Measurements from ENCODE around the gene RGPD3.
"Not testable (repeated sequence)": the region's sequence is repeated elsewhere in the genome, so short reads cannot be mapped to it uniquely, and the experiment has no call there.

RGPD3 gene

DNA sequence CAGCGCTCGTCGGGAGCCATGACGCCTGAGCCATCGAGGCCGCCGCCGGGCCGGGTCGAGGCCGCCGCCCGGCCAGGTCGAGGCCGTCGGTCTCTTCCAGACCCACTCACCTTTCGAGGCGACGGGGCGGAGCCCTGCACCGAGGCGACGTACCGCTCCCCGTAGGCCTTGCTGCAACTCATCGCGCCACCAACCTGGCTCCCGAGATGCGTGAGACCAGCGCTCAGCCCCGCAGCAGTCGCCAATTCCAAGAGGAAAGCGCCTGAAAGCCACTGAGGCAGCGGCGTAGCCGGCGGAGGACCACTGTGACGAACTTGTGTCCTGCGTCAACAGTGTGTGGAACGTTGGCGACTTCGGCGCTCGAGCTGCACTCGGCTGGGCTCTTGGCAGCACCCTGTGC, at the start of gene RGPD3:
Gene RGPD3, minus strand, starts transcription at position 307 of the 400 bp plus-strand sequence. Its CDS starts 125 bp downstream, at position 182.
- DNase-seq = not testable (repeated sequence)

DNA sequence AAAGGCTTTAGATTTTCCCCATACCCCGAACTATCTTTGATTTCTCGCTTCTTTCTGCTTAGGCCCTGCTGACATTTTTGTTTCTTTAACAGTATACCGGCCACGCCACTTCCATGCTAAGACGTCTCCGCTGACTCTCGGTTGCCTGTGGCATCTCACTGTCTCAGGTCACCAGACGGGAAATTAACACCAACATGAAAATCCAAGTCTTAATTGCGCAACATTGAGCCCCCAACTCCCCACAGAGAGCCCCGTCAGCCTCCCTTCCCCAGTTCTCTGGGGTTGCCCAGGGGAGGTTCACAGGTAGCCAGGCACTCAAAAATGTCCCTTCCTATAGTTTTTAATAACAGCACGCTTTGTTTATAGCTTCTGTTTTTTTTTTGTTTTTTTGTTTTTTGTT, 49.1 kb upstream of the RGPD3 start:
- DNase-seq = no peak

DNA sequence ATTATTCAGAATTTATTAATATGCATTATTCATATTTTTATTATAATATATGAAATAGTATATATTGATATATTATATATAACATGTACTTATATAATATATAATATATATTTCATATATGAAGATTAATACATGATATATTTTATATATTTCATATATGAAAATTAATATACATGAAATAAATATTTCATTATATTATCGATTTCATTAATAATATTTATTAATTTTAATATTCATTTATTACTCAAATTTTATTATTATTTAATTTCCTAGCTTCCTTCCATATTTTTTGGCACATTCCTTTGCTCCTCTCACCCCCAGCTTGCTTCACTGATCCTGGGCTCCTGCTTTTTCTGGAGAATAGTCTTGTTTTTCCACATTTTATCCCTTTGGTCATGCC, 48.7 kb upstream of the RGPD3 start:
- DNase-seq = no peak

DNA sequence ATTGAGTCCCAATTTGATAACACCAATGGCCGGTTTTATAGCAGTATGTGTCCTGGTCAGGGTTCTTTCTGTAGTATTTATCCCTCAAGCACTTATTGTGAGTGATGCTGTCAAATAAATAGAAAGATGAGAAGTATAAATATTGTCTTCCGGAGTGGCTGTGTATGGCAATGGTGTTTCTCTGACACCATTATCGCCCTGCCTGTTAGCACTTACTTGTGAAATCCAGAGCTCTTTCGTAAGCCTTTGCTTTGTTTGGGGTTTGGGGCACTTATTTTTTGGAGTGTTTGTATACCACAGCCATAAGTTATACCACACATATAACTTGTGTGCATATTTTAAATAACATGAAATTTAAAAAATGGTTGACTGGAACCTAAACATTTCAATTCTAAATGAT, 48.2 kb upstream of the RGPD3 start:
- DNase-seq = no peak

DNA sequence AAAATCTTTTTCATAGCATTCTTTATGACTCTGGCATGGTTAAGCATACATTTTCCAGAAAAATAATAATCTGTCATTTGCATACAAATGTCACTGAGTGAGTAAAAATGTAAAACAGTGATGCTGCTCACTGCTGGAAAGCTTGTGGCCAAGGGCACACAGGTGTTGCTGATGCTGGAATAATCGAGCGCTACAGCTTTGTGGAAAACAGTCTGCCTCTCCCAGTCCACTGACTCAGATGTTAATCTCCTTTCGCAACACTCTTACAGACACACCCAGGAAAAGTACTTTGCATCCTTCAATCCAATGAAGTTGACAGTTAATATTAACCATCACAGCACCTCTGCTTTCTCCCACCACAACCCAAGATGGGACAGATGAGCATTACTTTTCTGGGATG, 46.6 kb upstream of the RGPD3 start:
- DNase-seq = not testable (repeated sequence)

DNA sequence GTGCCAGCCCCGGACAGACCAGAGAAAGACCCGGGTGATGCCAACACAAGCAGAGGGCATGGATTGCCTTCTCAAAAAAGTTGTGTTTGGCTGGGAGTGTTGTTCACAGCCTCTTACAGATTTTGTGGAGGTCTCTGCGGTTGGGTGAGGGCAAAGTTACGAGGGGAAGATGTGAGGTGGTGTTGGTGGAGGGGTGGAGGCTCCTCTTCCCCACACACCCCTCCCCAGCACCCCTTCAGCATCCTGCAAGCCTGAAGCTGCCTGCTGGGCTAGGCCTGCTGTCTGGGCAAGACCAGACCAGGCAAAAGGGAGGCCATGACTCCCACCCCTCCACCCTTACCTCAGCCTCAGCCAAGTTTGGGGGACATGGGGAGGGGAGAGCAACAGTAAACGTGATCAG, 45.2 kb upstream of the RGPD3 start:
- not testable (repeated sequence) for DNase-seq

DNA sequence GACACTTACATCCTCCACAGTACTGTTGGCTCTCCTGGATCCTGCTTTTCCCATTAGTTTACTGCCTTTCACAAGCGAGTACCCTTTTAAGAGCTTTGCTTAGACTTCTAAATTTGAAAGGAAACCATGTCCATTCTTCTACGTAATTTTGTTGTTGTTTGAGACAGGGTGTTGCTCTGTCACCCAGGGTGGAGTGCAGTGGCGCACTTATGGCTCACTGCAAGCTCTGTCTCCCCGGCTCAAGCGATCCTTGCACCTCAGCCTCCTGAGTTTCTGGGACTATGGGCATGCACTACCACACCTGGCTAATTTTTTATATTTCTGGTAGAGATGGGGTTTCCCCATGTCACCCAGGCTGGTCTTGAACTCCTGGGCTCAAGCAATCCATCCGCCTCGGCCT, 43.7 kb upstream of the RGPD3 start:
- DNase-seq = not testable (repeated sequence)

DNA sequence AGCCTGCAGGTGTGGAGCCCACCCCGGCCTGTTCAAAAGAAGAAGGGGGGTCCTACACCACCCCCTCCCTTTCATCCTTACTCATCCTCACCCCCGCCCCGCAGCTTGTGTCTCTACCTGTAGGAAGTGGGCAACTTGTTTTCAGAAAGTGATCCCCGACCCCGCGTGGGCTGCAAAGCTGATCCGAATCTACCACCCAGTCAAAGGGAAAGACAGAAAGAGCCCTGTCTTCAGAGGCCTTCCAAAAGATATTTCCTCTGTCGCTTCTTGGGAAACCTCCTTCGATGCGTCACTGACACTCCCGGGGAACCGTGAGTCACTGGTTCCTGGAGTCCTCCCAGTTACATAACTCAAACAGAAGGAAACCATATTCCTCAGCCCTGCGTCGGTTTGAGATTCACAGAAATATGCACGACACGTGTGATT, 43.3 kb upstream of the RGPD3 start:
- peak; percentile 16 for DNase-seq

DNA sequence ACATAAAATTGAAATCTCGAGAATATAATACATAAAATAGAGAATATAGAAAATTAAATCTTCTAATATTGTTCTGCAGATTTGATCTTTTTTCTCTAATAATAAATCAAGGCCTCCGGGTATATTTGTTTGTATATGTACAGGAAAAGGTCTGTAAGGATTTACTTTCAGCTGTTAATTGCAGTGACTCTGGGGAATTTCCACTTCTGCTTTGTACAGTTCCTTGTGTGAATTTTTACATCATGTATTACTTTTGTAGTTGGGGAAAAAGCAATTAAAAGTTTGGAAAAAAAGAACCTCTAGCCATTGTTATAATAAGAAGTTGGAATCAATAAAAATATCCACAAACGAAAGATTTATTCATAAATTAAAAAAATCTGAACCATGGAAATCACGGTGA, 42.6 kb upstream of the RGPD3 start:
- DNase-seq = not testable (repeated sequence)

DNA sequence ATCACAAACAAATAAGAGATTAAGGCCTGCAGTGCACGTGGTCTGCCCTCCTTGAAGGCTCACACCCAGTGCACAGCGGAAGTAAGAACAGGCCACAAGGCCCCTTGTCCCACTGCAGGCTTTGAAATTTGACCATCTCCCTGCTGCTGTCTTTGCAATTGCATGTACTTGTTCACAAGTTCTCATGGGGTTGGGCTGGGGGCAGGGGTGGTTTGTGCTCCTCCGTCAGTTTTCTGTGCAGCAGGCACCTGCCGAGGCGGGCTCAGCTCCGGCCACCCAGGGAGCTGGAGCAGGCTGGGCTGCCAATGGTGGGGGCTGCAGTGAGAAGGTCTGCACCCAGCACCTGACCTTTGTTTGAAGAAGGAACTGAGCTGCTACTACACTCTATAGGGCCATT, 41.2 kb upstream of the RGPD3 start:
- DNase-seq = not testable (repeated sequence)

DNA sequence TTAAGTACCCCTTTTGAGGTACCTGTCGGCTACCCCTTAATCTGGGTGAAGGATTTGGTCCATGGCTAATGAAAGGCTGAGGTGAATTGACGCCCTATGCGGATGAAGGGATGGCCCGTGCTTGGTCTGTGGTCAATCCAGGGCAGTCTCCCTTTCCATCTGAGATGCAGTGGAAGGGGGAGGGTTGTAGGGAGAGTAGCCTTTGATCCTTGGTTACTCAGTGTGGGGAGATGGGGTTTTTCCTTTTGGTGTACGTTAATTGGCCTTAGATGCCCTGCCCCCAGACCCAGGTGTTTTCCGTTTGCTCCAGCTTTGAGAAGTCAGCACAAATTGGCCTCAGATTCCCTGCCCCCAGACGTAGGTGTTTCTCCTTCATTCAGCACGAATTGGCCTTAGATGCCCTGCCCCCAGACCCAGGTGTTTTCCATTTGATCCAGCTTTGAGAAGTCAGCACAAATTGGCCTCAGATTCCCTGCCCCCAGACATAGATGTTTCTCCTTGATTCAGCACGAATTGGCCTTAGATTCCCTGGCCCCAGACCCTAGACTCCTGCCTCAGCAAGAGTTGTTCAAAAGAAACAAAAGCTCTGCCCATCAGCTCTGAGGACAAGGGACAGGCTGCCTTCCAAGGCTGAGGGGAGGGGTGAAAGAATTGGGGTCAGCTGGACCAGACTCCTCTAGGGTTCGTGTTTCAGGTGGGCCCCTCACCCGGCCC, 40.6 kb upstream of the RGPD3 start:
- not testable (repeated sequence) for DNase-seq

DNA sequence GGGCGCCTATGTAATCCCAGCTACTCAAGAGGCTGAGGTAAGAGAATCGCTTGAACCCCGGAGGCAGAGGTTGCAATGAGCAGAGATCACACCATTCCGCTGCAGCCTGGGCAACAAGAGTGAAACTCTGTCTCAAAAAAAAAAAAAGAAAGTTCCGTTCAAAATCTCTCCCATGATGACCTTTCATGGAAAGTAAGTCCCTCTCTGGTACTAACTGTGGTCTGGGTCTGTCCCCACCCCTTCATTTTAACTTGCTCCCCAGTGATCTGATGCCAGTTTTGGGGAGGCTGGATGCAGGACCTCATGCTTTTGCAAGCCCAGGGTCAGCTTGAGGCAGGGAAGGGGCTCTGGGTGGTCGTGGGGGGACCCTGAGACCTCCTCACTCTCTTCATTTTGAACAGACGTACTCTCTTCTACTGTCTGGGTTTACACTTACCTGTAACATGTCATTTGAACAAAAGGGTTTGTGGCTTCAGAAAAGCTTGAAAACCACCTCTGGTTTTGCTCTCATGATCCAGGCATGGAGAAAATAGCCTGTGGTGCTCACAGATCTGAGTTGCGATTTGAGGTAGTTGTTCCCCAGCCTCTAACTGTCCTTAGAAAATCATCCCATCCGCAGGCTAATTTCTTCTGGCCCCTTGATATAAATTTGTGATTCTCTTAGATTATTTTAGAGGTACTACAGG, 37.9 kb upstream of the RGPD3 start:
- DNase-seq = not testable (repeated sequence)

DNA sequence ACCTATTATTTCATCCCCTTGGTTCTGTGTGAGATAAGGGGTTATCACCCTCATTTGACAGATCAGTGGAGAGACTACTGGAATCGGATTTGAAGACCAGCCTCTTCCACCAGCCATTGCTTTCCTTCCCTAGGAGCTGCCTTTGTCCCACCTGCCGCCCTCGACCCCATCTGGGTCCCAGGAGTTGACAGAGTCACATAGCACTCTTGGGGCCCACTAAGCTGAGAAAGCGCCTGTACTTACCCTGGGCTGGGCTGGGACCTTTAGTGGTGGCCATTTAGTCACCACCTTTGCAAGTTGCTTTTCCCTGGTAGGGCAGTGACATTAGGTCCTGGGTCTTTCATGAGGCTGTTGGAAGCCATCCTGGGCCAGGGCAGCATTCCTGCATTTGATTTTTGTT, 36.6 kb upstream of the RGPD3 start:
- DNase-seq = not testable (repeated sequence)

DNA sequence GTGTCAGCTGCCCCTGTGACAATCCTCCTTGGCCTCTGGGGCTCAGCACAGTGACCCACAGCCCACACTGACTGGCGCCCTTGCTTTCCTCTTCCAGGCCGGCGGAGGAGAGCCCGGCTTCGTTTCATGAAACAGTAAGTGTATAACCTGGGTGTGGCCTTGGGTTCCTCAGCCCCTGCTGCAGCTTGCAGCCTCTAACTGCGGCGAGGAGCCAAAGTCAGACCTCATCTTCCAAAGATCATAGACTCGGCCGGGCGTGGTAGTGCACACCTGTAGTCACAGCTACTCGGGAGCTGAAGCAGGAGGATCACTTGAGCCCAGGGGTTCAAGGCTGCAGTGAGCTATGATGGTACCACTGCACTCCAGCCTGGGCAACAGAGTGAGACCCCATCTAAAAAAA, 36.0 kb upstream of the RGPD3 start:
- not testable (repeated sequence) for DNase-seq

DNA sequence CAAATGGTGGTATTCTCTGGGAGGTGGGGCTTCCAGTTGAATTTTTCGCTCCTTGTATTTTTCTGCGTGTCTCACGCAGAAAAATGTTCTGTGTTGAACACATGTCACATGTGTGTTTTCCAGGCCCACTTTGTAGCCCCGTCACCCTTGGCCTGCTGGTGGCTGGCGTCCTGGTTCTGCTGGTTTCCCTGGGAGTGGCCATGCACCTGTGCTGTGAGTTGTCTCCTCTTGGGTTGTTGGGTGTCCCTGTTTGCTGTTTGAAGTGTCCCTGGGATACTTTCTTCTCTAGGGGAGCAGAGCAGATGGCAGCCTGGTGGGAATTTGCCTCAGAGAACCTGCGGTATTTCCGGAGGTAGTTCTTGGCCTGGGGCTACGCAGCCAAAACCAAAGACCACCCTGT, 34.1 kb upstream of the RGPD3 start:
- not testable (repeated sequence) for DNase-seq

DNA sequence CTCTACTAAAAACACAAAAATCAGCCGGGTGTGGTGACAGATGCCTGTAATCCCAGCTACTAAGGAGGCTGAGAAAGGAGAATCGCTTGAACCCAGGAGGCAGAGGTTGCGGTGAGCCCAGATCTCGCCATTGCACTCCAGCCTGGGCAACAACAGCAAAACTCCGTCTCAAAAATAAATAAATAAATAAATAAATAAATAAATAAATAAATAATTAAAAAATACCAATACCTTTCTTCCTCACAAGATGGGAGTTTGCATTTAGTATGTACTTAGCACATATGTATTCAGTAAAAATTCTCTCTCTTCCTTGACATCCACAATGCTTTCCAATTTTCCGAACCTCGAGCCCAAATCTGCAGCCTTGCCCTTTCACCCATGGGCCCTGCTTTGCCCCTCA, 32.1 kb upstream of the RGPD3 start:
- not testable (repeated sequence) for DNase-seq

DNA sequence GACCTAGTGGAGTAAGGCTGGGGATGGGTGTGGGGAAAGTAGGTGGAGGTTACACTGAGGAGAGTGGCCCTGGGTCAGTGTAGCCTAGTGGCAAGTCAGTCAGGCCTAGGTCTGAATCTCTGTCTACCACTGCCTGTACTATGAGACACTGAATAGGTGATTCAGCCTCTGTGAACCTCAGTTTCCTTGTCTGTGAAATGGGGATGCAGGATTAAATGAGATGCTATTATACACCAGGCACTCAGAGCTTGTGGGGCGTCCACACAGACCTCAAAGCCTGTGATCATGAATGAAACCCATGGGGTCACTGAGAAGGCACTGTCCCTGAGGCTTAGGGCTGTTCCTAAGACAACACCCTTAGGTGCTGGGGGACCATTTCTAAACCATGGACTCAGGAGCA, 30.3 kb upstream of the RGPD3 start:
- DNase-seq = not testable (repeated sequence)

DNA sequence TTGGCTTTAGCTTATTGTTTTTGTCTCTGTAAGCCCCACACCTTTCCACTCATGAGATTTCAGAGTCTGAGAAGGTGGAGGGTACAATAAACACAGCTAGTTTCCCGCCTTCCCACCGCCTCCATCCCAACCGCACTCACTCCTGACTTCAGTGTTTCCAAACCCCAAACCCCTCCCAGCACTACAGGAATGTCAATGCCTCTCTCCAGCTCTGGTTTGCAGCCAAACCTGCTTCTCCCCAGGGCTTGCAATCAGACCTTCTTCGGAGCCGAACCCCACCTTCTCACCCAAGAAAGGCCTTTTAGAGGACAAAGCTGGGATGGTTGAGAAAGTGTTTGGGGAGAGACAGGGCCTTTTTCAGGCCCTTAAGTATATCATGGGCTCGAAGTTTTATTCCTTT, 24.7 kb upstream of the RGPD3 start:
- DNase-seq = not testable (repeated sequence)

DNA sequence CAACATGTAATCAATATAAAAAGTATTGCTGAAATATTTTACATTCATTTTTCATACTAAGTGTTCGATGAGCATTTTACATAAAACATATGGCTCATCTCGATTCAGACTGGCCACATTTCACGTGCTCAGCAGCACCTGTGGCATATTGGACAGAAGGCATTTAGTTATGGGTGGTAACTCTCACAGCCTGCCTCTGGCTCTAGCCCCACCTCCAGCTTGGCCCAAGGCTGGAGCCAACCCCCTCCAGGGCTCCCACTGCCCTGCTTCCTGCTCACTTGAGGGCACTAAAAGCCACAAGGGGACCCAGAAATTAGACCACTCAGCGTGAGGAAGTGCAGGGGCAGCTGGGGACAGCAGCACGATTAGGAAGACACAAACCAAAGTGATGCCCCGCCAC, 24.2 kb upstream of the RGPD3 start:
- not testable (repeated sequence) for DNase-seq

DNA sequence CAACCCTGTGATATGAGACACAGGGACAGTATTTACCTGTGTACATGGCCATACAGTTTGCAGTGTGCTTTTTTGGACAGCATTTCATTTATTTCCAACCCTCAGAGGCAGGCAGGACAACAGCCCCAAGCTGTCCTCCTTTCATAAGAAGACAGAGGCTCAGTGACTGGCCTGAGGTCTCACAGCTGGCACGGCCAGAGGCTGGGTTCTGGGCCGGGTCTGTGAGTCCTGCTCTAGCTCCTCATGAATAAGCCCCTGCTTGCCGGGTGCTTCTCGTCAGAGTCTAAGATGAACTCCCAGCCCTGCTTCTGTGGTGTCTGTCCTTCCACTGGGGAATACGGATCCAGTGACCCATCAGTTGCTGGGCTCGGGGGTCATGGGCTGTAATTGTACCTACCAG, 21.5 kb upstream of the RGPD3 start:
- DNase-seq = not testable (repeated sequence)

DNA sequence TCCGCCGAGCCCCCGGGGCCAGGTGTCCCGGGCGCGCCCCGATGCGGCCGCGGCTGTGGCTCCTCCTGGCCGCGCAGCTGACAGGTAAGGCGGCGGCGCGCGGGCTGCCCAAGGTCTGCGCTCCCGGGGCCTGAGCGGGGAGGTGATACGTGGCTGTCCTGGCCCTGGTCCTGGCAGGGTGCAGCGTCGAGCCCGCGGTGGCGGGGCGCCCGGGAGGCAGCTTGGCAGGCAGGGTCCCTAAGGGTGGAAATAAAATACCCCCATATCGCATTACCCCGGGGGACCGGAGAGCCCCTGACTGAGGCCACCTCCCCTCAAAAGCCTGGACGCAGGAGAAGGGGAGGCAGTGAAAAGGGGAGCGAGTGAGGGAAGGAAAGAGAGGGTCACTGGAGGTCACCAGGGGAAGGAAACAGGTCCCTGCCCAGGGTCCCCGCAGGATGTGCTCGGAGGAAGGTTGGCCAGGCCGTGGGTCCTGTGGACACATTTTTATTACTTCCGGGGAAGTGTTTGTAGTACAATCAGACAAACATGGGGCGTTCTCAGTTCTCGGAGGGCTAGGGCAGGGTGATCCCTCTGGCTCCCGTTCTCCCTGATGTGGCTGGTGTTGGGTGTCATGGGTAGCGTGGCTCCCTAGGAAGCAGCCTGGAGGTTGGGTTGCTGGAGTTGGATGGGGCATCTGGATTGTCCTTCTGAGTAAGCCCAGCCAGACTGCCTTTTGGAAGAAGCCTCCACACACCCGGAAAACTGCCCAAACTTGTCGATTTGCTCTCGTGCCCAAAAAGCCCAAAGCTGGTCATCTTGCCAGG, 19.4 kb upstream of the RGPD3 start:
- DNase-seq = not testable (repeated sequence)

DNA sequence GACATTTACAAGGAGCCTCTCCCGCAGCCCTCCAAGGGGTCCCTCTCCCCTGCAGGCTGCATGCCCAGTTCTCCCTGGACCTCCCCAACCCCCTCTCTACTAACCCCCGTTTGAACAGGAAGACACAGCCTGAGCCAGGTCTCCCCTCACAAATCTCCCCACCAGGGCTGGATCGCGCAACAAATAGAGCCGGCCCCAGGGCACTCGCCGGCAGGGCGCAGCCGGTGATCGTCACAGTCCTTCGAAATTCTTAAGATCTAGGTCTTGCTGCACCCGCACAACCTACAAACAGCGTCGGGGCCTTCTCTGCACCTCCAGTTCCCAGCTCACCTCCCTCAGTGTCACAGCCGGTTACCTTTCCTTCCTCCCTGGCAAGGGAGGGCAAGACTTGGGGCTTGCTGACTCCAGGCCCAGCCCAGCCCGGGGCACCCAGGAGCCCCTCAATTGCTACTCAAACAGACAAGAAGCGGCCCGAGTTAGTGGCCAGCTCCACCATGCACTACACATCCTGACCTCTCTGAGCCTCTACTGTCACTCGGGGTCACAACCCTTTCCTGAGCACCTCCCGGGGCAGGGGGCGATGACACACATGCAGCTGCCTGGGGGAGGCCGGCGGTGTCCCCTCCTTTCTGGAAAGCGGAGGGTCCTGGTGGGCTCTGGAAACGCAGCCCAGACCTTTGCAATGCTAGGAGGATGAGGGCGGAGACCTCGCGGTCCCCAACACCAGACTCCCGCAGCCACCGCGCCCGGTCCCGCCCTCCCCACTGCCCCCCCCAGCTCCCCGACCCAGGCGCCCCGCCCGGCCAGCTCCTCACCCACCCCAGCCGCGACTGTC, 18.6 kb upstream of the RGPD3 start, which contains the start of gene CD8B2:
Gene CD8B2, plus strand, starts transcription at position 814 of the 835 bp plus-strand sequence. CDS start 63 bp downstream, outside the sequence.
- DNase-seq = not testable (repeated sequence)

Measured in OCI-M1 (cell line).